K562 (cell line): ENCODE data around the gene ACTC1. TPM values are rescaled to one million over a fixed set of nuclear protein-coding genes. Genes with fewer than 3 reads are reported as not detected.

Source experiments
- ATAC-seq: fragments of 200-7000 bp; cut with Tn5 transposase; 3 replicates; pipeline ENCODE4 v1.9.1; 2020; ENCODE audit warnings: moderate library complexity
- BruUV-seq: library from RNA; stranded (reverse); fragments of 400-500 nt; replicated peaks from 2 replicates; lab custom pipeline; 2021; lab: Mats Ljungman, UMichigan
- CTCF ChIA-PET: fragments of 300-600 bp; formaldehyde crosslinking; extraction: SDS; loops from one replicate; lab custom pipeline; 2021; ENCODE audit warnings: low intra/inter-chr PET ratio; lab: Yijun Ruan, JAX
- POLR2A ChIA-PET: fragments of 300-600, 350-650 bp; sonication (Branson Sonifier 250); formaldehyde crosslinking; extraction: SDS; loops from one replicate; lab custom pipeline; 2021; ENCODE audit warnings: antibody characterized with exemption, inconsistent platforms; lab: Yijun Ruan, JAX
- DNase-seq, 4 experiments: peaks; one replicate each; pipeline versions ENCODE4 v3.0.0 to v3.0.0-alpha.2; 2011 to 2018; ENCODE audit warnings: low spot score in 3 of 4, mixed read lengths in 3 of 4; ENCODE audit errors: extremely low read depth in 1 of 4
- FAIRE-seq: peaks from 2 replicates; lab custom pipeline; 2011; peaks lifted over from hg19 to GRCh38; lab: Jason Lieb, UNC
- H2AFZ ChIP-seq: 2 replicates; pipeline ENCODE4 v1.6.0; 2011; ENCODE audit warnings: low read depth, low read length, control low read depth, inconsistent platforms
- H3K27ac ChIP-seq: fragments of 200-600 bp; 3 replicates; pipeline ENCODE4 v1.8.0; 2011; ENCODE audit warnings: low read depth, mild to moderate bottlenecking, control low read depth, inconsistent platforms, low read length, moderate library complexity, mixed read lengths; ENCODE audit errors: extremely low read depth
- H3K27me3 ChIP-seq, 2 experiments: fragments of 300-600 bp in 1 of 2; 2 replicates in 1 of 2; 3 replicates in 1 of 2; pipeline versions ENCODE4 v1.6.0 to v1.8.0; 2011; ENCODE audit warnings: inconsistent platforms in 2 of 2, low read length in 2 of 2, mild to moderate bottlenecking in 1 of 2, mixed read lengths in 1 of 2, moderate library complexity in 1 of 2; ENCODE audit not compliant: control insufficient read depth in 2 of 2, insufficient read depth in 2 of 2
- H3K36me3 ChIP-seq: fragments of 300-600 bp; 3 replicates; pipeline ENCODE4 v1.8.0; 2011; ENCODE audit warnings: mild to moderate bottlenecking, low read length, inconsistent platforms; ENCODE audit not compliant: control insufficient read depth, insufficient read depth
- H3K4me1 ChIP-seq, 2 experiments: fragments of 200-600 bp in 1 of 2; replicated peaks in 1 of 2; 2 replicates in 1 of 2; 3 replicates in 1 of 2; pipeline versions ENCODE4 v1.5.1 to v1.8.0; 2011; ENCODE audit warnings: inconsistent platforms in 2 of 2, low read length in 2 of 2, mild to moderate bottlenecking in 1 of 2, mixed read lengths in 1 of 2, moderate library complexity in 1 of 2; ENCODE audit not compliant: control insufficient read depth in 2 of 2, insufficient read depth in 2 of 2
- H3K4me2 ChIP-seq: 2 replicates; pipeline ENCODE4 v1.6.1; 2011; ENCODE audit warnings: low read length, control low read depth, inconsistent platforms, mixed read lengths; ENCODE audit not compliant: insufficient read depth
- H3K4me3 ChIP-seq: fragments of 200-600 bp; sonication (generic), shearing (Covaris generic); 2 replicates; pipeline ENCODE4 v1.5.1; 2016; ENCODE audit warnings: control low read depth, inconsistent platforms
- H3K79me2 ChIP-seq: fragments of 200-600 bp; 3 replicates; pipeline ENCODE4 v1.8.0; 2011; ENCODE audit warnings: low read length, inconsistent platforms; ENCODE audit not compliant: control insufficient read depth, insufficient read depth
- H3K9ac ChIP-seq, 2 experiments: 2 replicates each; pipeline versions ENCODE4 v1.6.0 to v1.6.1; 2011; ENCODE audit warnings: low read depth in 2 of 2, low read length in 2 of 2, control low read depth in 1 of 2, inconsistent platforms in 1 of 2, mild to moderate bottlenecking in 1 of 2, mixed read lengths in 1 of 2; ENCODE audit not compliant: insufficient read depth in 1 of 2
- H3K9me1 ChIP-seq: one replicate; pipeline ENCODE4 v1.6.0; 2011; ENCODE audit warnings: inconsistent platforms, mild to moderate bottlenecking, low read length, moderate library complexity; ENCODE audit not compliant: control insufficient read depth, insufficient read depth
- H3K9me3 ChIP-seq: replicated peaks from 2 replicates; pipeline ENCODE4 v1.5.1; 2011; ENCODE audit warnings: low read depth, low read length, inconsistent platforms; ENCODE audit not compliant: control insufficient read depth, insufficient read depth
- H4K20me1 ChIP-seq: replicated peaks from 2 replicates; pipeline ENCODE4 v1.6.1; 2011; ENCODE audit warnings: low read length, inconsistent platforms, mixed read lengths; ENCODE audit not compliant: control insufficient read depth, insufficient read depth
- CHD4 ChIP-seq: fragments of 200-600 bp; sonication (generic); IDR thresholded peaks from 3 replicates; pipeline ENCODE4 v1.6.1; 2012; ENCODE audit warnings: low read depth, mild to moderate bottlenecking, mixed read lengths, low read length, inconsistent platforms; ENCODE audit not compliant: insufficient read depth, insufficient replicate concordance, poor library complexity, severe bottlenecking
- CXXC5 ChIP-seq: fragments of 250-450 bp; sonication (Bioruptor Pico); IDR thresholded peaks from 2 replicates; pipeline ENCODE4 v1.8.0; 2022; ENCODE audit warnings: inconsistent platforms, mild to moderate bottlenecking, moderate library complexity
- HCFC1 ChIP-seq: IDR thresholded peaks from 2 replicates; pipeline ENCODE4 v1.6.1; 2012; ENCODE audit warnings: low read depth, low read length, improper control_type of control experiment
- HDAC1 ChIP-seq, 2 experiments: fragments of 450-650 bp; IDR thresholded peaks; 2 replicates each; pipeline ENCODE4 v1.6.1; 2016 to 2017; ENCODE audit warnings: inconsistent platforms in 1 of 2, mild to moderate bottlenecking in 1 of 2, moderate library complexity in 1 of 2
- JUNB ChIP-seq: fragments of 450-650 bp; formaldehyde crosslinking; conservative IDR thresholded peaks from 2 replicates; pipeline ENCODE4 v1.4.0; 2020; ENCODE audit warnings: mild to moderate bottlenecking
- JUND ChIP-seq, 2 experiments: IDR thresholded peaks; 2 replicates in 1 of 2; 3 replicates in 1 of 2; pipeline ENCODE4 v1.6.1; 2011; ENCODE audit warnings: borderline replicate concordance in 2 of 2, low read depth in 2 of 2, low read length in 2 of 2, improper control_type of control experiment in 1 of 2, missing biosample characterization in 1 of 2, missing genetic modification characterization in 1 of 2, missing genetic modification reagents in 1 of 2
- KDM5B ChIP-seq: fragments of 200-600 bp; sonication (generic); IDR thresholded peaks from 2 replicates; pipeline ENCODE4 v1.6.1; 2012; ENCODE audit warnings: low read depth, mild to moderate bottlenecking, moderate library complexity, low read length, control low read depth, inconsistent platforms; ENCODE audit not compliant: insufficient replicate concordance
- RBM17 ChIP-seq: fragments of 200-400 bp; formaldehyde crosslinking; IDR thresholded peaks from 2 replicates; pipeline ENCODE4 v1.6.1; 2017; ENCODE audit warnings: low read depth, mild to moderate bottlenecking, low read length, borderline replicate concordance
- TAL1 ChIP-seq: fragments of 450-650 bp; IDR thresholded peaks from 2 replicates; pipeline ENCODE4 v1.6.1; 2016; ENCODE audit warnings: mild to moderate bottlenecking
- TSHZ1 ChIP-seq: fragments of 250-450 bp; sonication (Bioruptor Pico); IDR thresholded peaks from 2 replicates; pipeline ENCODE4 v1.4.0; 2020; ENCODE audit warnings: mild to moderate bottlenecking, moderate library complexity
- ZKSCAN3 ChIP-seq: fragments of 250-450 bp; sonication (Bioruptor Pico); IDR thresholded peaks from 2 replicates; pipeline ENCODE4 v1.4.0; 2020
- ZNF239 ChIP-seq: fragments of 250-450 bp; sonication (Bioruptor Pico); IDR thresholded peaks from 2 replicates; pipeline ENCODE4 v1.4.0; 2020; ENCODE audit warnings: mild to moderate bottlenecking
- ZZZ3 ChIP-seq: fragments of 450-650 bp; IDR thresholded peaks from 2 replicates; pipeline ENCODE4 v1.6.1; 2016; ENCODE audit warnings: antibody characterized with exemption, mild to moderate bottlenecking, moderate library complexity
- WGBS: fragments of 100-300 bp; shearing (Covaris generic); methylation state at CpG from one replicate; pipeline ENCODE4 v1.1.6; 2016; ENCODE audit warnings: low coverage, mixed read lengths; ENCODE audit not compliant: insufficient coverage; ENCODE audit errors: missing lambda C conversion rate; 5-methylcytosine and 5-hydroxymethylcytosine counted together
- in situ Hi-C: fragments of 300-500 bp; cut with MboI; formaldehyde crosslinking; loops from 4 replicates; pipeline ENCODE4 v1.15.0; 2018; ENCODE audit warnings: inconsistent platforms, mixed read lengths
- intact Hi-C: fragments of 100-400 bp; cut with micrococcal nuclease; formaldehyde crosslinking; loops from 2 replicates; pipeline ENCODE4 v1.14.2; 2022
- polyA plus RNA-seq, 8 experiments: library from polyadenylated mRNA; depleted of rRNA in 4 of 8; stranded (reverse) in 5 of 8; unstranded in 3 of 8; fragments of >200 nt; fragmentation: Nextera tagmentation in 2 of 8; fragmentation: Illumina TruSeq in 1 of 8; extraction: Ambion mirVana in 2 of 8; extraction: Trizol in 1 of 8; gene quantifications; 2 replicates each; pipeline versions ENCODE4 v1.2.1 to v1.2.3, GENCODE V29; 2011 to 2014; ENCODE audit warnings: inconsistent platforms in 1 of 8, missing spikeins in 1 of 8
- total RNA-seq, 7 experiments: library from RNA; depleted of rRNA in 6 of 7; stranded (reverse); fragments of >200 nt in 6 of 7; fragmentation: Illumina TruSeq in 2 of 7; extraction: Trizol in 2 of 7; gene quantifications; 2 replicates each; pipeline versions ENCODE4 v1.2.1 to v1.2.3, GENCODE V29; 2011 to 2021; ENCODE audit warnings: low replicate concordance in 1 of 7

The ACTC1 gene
- total and polyA plus RNA-seq, 9 of the 15 experiments (the other 6 are each of a cell fraction or from before 2014, with no cell fraction given), result 0.08 to 0.84 (median 0.17) TPM; not detected in 3

GRCh38 chr15:34799149-34800101 is 4.1 kb upstream of the ACTC1 start:
- Histone ChIP-seq H3K4me1 (peaks cover 11 to 20% of the 10 kb centered on the region in 2 experiments; a peak in 4 of 5 replicates), H3K9me1 (no peaks in the 10 kb centered on the region), H3K9me3 (no peaks in the 10 kb centered on the region), H3K4me3 (no peak overlapping the region), H4K20me1 (no peaks in the 10 kb centered on the region), H3K79me2 (no peaks in the 10 kb centered on the region), H3K27me3 (peaks cover 1 to 5% of the 10 kb centered on the region in 2 experiments; a peak in 1 of 5 replicates), H3K4me2 (peak overlapping the region; percentile 73), H3K27ac (no peak overlapping the region), H3K36me3 (no peaks in the 10 kb centered on the region), H2AFZ (peak overlapping the region; percentile 69), H3K9ac (peak overlapping the region in 1 of 2 experiments; percentile 46; a peak in 2 of 4 replicates)
- ATAC-seq (peak; percentile 84), FAIRE-seq (peak; percentile 85), DNase-seq (peak; percentile 24 to 79 (median 55))
- CTCF ChIA-PET, result interaction anchor here (0.6 kb wide), 1 partner anchor 611 kb away, joined by 3 read pairs; no protein-coding TSS in a partner anchor
- 11% methylated on average over 15 of the region's 16 CpGs for WGBS
- intact Hi-C loops (no loop called here), in situ Hi-C loops (no loop called here)
- POLR2A ChIA-PET, result interaction anchor here (0.6 to 1.8 kb wide), 4 partner anchors 9 to 747 kb away, joined by 3 to 7 read pairs (median 4); no protein-coding TSS in a partner anchor
- BruUV-seq, result no TSS peak
- TF ChIP-seq TSHZ1 (no peak), ZNF239 (CRISPR knock-in tag) (no peak), CHD4 (no peak), KDM5B (no peak), HCFC1 (no peak), JUNB (CRISPR knock-in tag) (no peak), RBM17 (no peak), ZKSCAN3 (no peak), ZZZ3 (no peak), TAL1 (peak; percentile 32; the same call in 1 of the 2 replicates), HDAC1 (IDR thresholded peaks at IDR 0.05) (0 out of 4 replicates have a peak, but pooled peaks of 1 of the 2 experiments have one; percentile 27), CXXC5 (CRISPR knock-in tag) (peak; percentile 33; the same call in 1 of the 2 replicates), JUND (IDR thresholded peaks at IDR 0.05; ENCODE audit: borderline replicate concordance, low read depth, low read length) (peak; percentile 4; the same call in 1 of the 2 replicates), JUND (tag; IDR thresholded peaks at IDR 0.05; ENCODE audit: borderline replicate concordance, low read depth, low read length) (no peak)
